ENCODE measurements around the gene ZNF85. TPM values are rescaled to one million over a fixed set of nuclear protein-coding genes. Genes with fewer than 3 reads are reported as not detected.
A peak's percentile ranks its signal among the peaks of the same experiment; 100 is the strongest.

ZNF85 gene
- total RNA-seq, 8 experiments from 2014 or later: 2.5 to 16.0 (median 11.5) TPM

GRCh38 chr19:20999731-21000352 is 76.8 kb downstream of the ZNF85 start:
- 0 to 68% (median 12%) methylated on average over 1 to 16 of the region's 29 CpGs; no CpG with 5 or more reads in 2 of the 10 experiments for WGBS, 10 experiments
- no peaks in the 10 kb centered on the region for H3K4me1 ChIP-seq (replicated peaks in 1 of 2)
- in situ Hi-C loops (cut with MboI; ENCODE audit: low pct_unique_long_range_greater_than_20kb in 2 of 9, low sequenced_read_pairs in 9 of 9, unreplicated experiment in 9 of 9): no loop called here
- H3K27ac ChIP-seq: no peak overlapping the region
- peak; percentile 100 for ATAC-seq (replicated peaks in 6 of 8)
- H3K4me3 ChIP-seq: peak overlapping the region; percentile 30 to 76 (median 44)

Other genes with a start within 250 kb of the ZNF85 start
- 1 to 10 TPM in 7 of 8 experiments, under 1 TPM in 1; 0.66 to 8.6 (median 3.0) TPM for gene ZNF66, start 146.9 kb upstream of the ZNF85 start, total RNA-seq
- 10 to 100 TPM in 2 of 8 experiments, 1 to 10 TPM in 6; 6.0 to 15.0 (median 9.1) TPM for gene ZNF430, start 97.4 kb downstream of the ZNF85 start, total RNA-seq
- gene ZNF714, start 159.0 kb downstream of the ZNF85 start, total RNA-seq: 10 to 100 TPM in 6 of 8 experiments, 1 to 10 TPM in 2; 2.7 to 18.4 (median 14.3) TPM
- 10 to 100 TPM in 7 of 8 experiments, 1 to 10 TPM in 1; 7.9 to 21.3 (median 13.7) TPM for gene ZNF431, start 218.8 kb downstream of the ZNF85 start, total RNA-seq

Measured in motor neuron (in vitro differentiated cells).